Measurements from ENCODE around the gene SAG. TPM values are rescaled to one million over a fixed set of nuclear protein-coding genes. Genes with fewer than 3 reads are reported as not detected.

Gene SAG
- total and polyA plus RNA-seq, 10 of the 15 experiments (the other 5 are each of a cell fraction or from before 2014, with no cell fraction given) = 0.06 to 0.47 TPM; not detected in 8

DNA sequence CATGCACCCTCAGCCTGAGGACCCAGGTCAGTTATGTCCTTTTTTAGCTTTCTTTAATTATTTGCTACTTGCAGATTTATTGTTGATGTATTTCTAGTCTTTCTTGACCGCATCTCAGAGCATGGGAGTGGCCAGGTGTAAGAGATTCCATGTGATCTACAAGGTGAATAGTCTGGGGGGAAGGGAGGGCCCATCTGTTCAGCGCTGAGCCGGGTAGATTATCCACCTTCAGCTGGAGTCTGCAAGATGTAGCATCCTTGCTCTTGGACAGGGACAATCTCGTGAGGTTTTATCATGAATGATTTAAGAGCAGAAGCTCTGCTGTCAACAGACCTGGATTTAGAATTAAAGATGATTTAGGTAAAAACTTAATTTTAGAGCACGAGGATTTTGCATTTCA lies 34.7 kb downstream of the SAG start:
- Histone ChIP-seq H2AFZ (ENCODE audit: control insufficient read depth, low read depth, low read length) (no peak overlapping the region), H3K9ac (ENCODE audit: control insufficient read depth, insufficient read depth, low read length) (no peak overlapping the region), H3K36me3 (ENCODE audit: control insufficient read depth in 2 of 2, insufficient read depth in 2 of 2, low read length in 1 of 2) (no peaks in the 10 kb centered on the region), H3K27ac (ENCODE audit: control insufficient read depth, insufficient read depth) (no peak overlapping the region), H3K9me3 (replicated peaks; ENCODE audit: control insufficient read depth, insufficient read depth, low read length) (no peaks in the 10 kb centered on the region), H3K79me2 (ENCODE audit: control insufficient read depth, insufficient read depth, low read length) (no peaks in the 10 kb centered on the region), H3K4me3 (no peak overlapping the region), H4K20me1 (ENCODE audit: control insufficient read depth, insufficient read depth) (no peaks in the 10 kb centered on the region), H3K4me1 (ENCODE audit: control insufficient read depth, insufficient read depth, low read length) (no peaks in the 10 kb centered on the region), H3K27me3 (replicated peaks in 1 of 2; ENCODE audit: control insufficient read depth in 2 of 2, insufficient read depth in 2 of 2, low read length in 1 of 2) (no peaks in the 10 kb centered on the region; a peak in 1 of 4 replicates), H3K4me2 (ENCODE audit: control insufficient read depth, insufficient read depth) (no peak overlapping the region)
- CTCF ChIA-PET = interaction anchor here (0.9 to 1.5 kb wide), 4 partner anchors 10 to 63 kb away, joined by 3 to 7 read pairs (median 4); partner anchors contain the start of gene DGKD
- TF ChIP-seq, protein P1, sequence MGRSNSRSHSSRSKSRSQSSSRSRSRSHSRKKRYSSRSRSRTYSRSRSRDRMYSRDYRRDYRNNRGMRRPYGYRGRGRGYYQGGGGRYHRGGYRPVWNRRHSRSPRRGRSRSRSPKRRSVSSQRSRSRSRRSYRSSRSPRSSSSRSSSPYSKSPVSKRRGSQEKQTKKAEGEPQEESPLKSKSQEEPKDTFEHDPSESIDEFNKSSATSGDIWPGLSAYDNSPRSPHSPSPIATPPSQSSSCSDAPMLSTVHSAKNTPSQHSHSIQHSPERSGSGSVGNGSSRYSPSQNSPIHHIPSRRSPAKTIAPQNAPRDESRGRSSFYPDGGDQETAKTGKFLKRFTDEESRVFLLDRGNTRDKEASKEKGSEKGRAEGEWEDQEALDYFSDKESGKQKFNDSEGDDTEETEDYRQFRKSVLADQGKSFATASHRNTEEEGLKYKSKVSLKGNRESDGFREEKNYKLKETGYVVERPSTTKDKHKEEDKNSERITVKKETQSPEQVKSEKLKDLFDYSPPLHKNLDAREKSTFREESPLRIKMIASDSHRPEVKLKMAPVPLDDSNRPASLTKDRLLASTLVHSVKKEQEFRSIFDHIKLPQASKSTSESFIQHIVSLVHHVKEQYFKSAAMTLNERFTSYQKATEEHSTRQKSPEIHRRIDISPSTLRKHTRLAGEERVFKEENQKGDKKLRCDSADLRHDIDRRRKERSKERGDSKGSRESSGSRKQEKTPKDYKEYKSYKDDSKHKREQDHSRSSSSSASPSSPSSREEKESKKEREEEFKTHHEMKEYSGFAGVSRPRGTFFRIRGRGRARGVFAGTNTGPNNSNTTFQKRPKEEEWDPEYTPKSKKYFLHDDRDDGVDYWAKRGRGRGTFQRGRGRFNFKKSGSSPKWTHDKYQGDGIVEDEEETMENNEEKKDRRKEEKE (IDR thresholded peaks at IDR 0.05) = no peak
- no peak for TF ChIP-seq MTA2 (IDR thresholded peaks at IDR 0.05; ENCODE audit: low read depth)
- no peak for TF ChIP-seq BMI1 (IDR thresholded peaks at IDR 0.05; ENCODE audit: borderline replicate concordance)
- no peak for TF ChIP-seq NR2F1 (conservative IDR thresholded peaks at IDR 0.05)
- no peak for TF ChIP-seq TAF1 (IDR thresholded peaks at IDR 0.05; ENCODE audit: borderline replicate concordance, low read depth, low read length)
- TF ChIP-seq YY1 (IDR thresholded peaks at IDR 0.05; ENCODE audit: low read depth, low read length) = no peak
- TF ChIP-seq PML (IDR thresholded peaks at IDR 0.05; ENCODE audit: low read length) = no peak
- TF ChIP-seq ESRRA (IDR thresholded peaks at IDR 0.05; ENCODE audit: low read length) = no peak
- TF ChIP-seq, protein P2, sequence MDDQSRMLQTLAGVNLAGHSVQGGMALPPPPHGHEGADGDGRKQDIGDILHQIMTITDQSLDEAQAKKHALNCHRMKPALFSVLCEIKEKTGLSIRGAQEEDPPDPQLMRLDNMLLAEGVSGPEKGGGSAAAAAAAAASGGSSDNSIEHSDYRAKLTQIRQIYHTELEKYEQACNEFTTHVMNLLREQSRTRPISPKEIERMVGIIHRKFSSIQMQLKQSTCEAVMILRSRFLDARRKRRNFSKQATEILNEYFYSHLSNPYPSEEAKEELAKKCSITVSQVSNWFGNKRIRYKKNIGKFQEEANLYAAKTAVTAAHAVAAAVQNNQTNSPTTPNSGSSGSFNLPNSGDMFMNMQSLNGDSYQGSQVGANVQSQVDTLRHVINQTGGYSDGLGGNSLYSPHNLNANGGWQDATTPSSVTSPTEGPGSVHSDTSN (IDR thresholded peaks at IDR 0.05; ENCODE audit: insufficient replicate concordance, low read depth, low read length) = no peak
- no peak for TF ChIP-seq HDAC6 (IDR thresholded peaks at IDR 0.05; ENCODE audit: unreplicated experiment)
- TF ChIP-seq, protein P3, sequence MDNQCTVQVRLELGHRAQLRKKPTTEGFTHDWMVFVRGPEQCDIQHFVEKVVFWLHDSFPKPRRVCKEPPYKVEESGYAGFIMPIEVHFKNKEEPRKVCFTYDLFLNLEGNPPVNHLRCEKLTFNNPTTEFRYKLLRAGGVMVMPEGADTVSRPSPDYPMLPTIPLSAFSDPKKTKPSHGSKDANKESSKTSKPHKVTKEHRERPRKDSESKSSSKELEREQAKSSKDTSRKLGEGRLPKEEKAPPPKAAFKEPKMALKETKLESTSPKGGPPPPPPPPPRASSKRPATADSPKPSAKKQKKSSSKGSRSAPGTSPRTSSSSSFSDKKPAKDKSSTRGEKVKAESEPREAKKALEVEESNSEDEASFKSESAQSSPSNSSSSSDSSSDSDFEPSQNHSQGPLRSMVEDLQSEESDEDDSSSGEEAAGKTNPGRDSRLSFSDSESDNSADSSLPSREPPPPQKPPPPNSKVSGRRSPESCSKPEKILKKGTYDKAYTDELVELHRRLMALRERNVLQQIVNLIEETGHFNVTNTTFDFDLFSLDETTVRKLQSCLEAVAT (IDR thresholded peaks at IDR 0.05) = no peak
- no peak for TF ChIP-seq CHD1 (IDR thresholded peaks at IDR 0.05; ENCODE audit: low read depth, low read length)
- TF ChIP-seq NFXL1 (IDR thresholded peaks at IDR 0.05; ENCODE audit: borderline replicate concordance) = no peak
- no peak for TF ChIP-seq SMC3 (IDR thresholded peaks at IDR 0.05; ENCODE audit: borderline replicate concordance, low read length)
- TF ChIP-seq IKZF2 (IDR thresholded peaks at IDR 0.05) = no peak
- TF ChIP-seq SMARCA5 (IDR thresholded peaks at IDR 0.05) = no peak
- ATAC-seq (no peak), FAIRE-seq (no peak), DNase-seq (ENCODE audit: low read depth, low spot score) (no peak)
- no TSS peak for BruUV-seq (replicated peaks)
- RAD21 ChIA-PET (ENCODE audit: unreplicated experiment) = no interaction called here
- SMC1A ChIA-PET (ENCODE audit: uncharacterized antibody, unreplicated experiment) = interaction anchor here (0.8 kb wide), 1 partner anchor 26 kb away, joined by 3 read pairs; no protein-coding TSS in a partner anchor
- in situ Hi-C loops (cut with MboI) = no loop called here
- POLR2A ChIA-PET = no interaction called here
- WGBS (ENCODE audit: insufficient coverage, insufficient replicate concordance, low lambda C conversion rate, missing lambda C conversion rate) = 55% methylated on average over 5 of the region's 5 CpGs
- intact Hi-C loops (cut with micrococcal nuclease; ENCODE audit: unreplicated experiment) = no loop called here
